Measurements from ENCODE around the gene SETD1A. TPM values are rescaled to one million over a fixed set of nuclear protein-coding genes. Genes with fewer than 3 reads are reported as not detected.
A peak's percentile ranks its signal among the peaks of the same experiment; 100 is the strongest.

SETD1A gene
- total RNA-seq, 1 experiment from 2014 or later = 0.51 TPM

- in situ Hi-C loops (cut with HindIII; ENCODE audit: low sequenced_read_pairs) = no loop called here
- DNase-seq (ENCODE audit: low spot score) = no peak
Measured at GRCh38 chr16:30976486-30976885, 18.9 kb downstream of the SETD1A start.

GRCh38 chr16:30977502-30977901 is 19.9 kb downstream of the SETD1A start:
- in situ Hi-C loops (cut with HindIII; ENCODE audit: low sequenced_read_pairs) = no loop called here
- no peak for DNase-seq (ENCODE audit: low spot score)

- in situ Hi-C loops (cut with HindIII; ENCODE audit: low sequenced_read_pairs) = no loop called here
- DNase-seq (ENCODE audit: low spot score) = no peak
Measured at GRCh38 chr16:30979170-30980022, 21.8 kb downstream of the SETD1A start.

- in situ Hi-C loops (cut with HindIII; ENCODE audit: low sequenced_read_pairs) = no loop called here
- DNase-seq (ENCODE audit: low spot score) = no peak
Measured at GRCh38 chr16:30980023-30980371, 22.4 kb downstream of the SETD1A start.

GRCh38 chr16:30980434-30980833 is 22.9 kb downstream of the SETD1A start:
- DNase-seq (ENCODE audit: low spot score) = no peak
- in situ Hi-C loops (cut with HindIII; ENCODE audit: low sequenced_read_pairs) = no loop called here

- DNase-seq (ENCODE audit: low spot score) = no peak
- in situ Hi-C loops (cut with HindIII; ENCODE audit: low sequenced_read_pairs) = no loop called here
Measured at GRCh38 chr16:30980959-30981358, 23.4 kb downstream of the SETD1A start.

GRCh38 chr16:30982548-30983288 is 25.2 kb downstream of the SETD1A start:
- in situ Hi-C loops (cut with HindIII; ENCODE audit: low sequenced_read_pairs) = no loop called here
- DNase-seq (ENCODE audit: low spot score) = no peak

- in situ Hi-C loops (cut with HindIII; ENCODE audit: low sequenced_read_pairs) = no loop called here
- DNase-seq (ENCODE audit: low spot score) = no peak
Measured at GRCh38 chr16:30983289-30983889, 25.8 kb downstream of the SETD1A start.

GRCh38 chr16:30983898-30984610 is 26.5 kb downstream of the SETD1A start:
- DNase-seq (ENCODE audit: low spot score) = no peak

GRCh38 chr16:30984669-30985400 is 27.3 kb downstream of the SETD1A start, which contains the start of gene HSD3B7:
TSS of gene HSD3B7 (plus strand) at chr16:30985207. CDS start at chr16:30985659, 452 bp downstream.
- DNase-seq (ENCODE audit: low spot score) = peak; percentile 78
- in situ Hi-C loops (cut with HindIII; ENCODE audit: low sequenced_read_pairs) = no loop called here

More at GRCh38 chr16:30983898-30984610, 26.5 kb downstream of the SETD1A start:
- in situ Hi-C loops (cut with HindIII; ENCODE audit: low sequenced_read_pairs) = no loop called here

- DNase-seq (ENCODE audit: low spot score) = peak; percentile 69
- in situ Hi-C loops (cut with HindIII; ENCODE audit: low sequenced_read_pairs) = no loop called here
Measured at GRCh38 chr16:30985401-30986128, 28.0 kb downstream of the SETD1A start.

GRCh38 chr16:30986129-30986991 is 28.8 kb downstream of the SETD1A start:
- in situ Hi-C loops (cut with HindIII; ENCODE audit: low sequenced_read_pairs) = no loop called here

GRCh38 chr16:30987581-30988190 is 30.1 kb downstream of the SETD1A start:
- no peak for DNase-seq (ENCODE audit: low spot score)
- in situ Hi-C loops (cut with HindIII; ENCODE audit: low sequenced_read_pairs) = no loop called here

More at GRCh38 chr16:30986129-30986991, 28.8 kb downstream of the SETD1A start:
- no peak for DNase-seq (ENCODE audit: low spot score)

- no peak for DNase-seq (ENCODE audit: low spot score)
- in situ Hi-C loops (cut with HindIII; ENCODE audit: low sequenced_read_pairs) = no loop called here
Measured at GRCh38 chr16:30989469-30990047, 32.0 kb downstream of the SETD1A start.

GRCh38 chr16:30990105-30990504 is 32.6 kb downstream of the SETD1A start:
- DNase-seq (ENCODE audit: low spot score) = no peak
- in situ Hi-C loops (cut with HindIII; ENCODE audit: low sequenced_read_pairs) = no loop called here

GRCh38 chr16:30991052-30991451 is 33.5 kb downstream of the SETD1A start:
- in situ Hi-C loops (cut with HindIII; ENCODE audit: low sequenced_read_pairs) = no loop called here
- DNase-seq (ENCODE audit: low spot score) = no peak

Measured in G401 (cell line).